Measurements from ENCODE around the gene MAP4K1. TPM values are rescaled to one million over a fixed set of nuclear protein-coding genes. Genes with fewer than 3 reads are reported as not detected.

MAP4K1 gene
- total RNA-seq, 1 donor, result 0.72 TPM

DNA sequence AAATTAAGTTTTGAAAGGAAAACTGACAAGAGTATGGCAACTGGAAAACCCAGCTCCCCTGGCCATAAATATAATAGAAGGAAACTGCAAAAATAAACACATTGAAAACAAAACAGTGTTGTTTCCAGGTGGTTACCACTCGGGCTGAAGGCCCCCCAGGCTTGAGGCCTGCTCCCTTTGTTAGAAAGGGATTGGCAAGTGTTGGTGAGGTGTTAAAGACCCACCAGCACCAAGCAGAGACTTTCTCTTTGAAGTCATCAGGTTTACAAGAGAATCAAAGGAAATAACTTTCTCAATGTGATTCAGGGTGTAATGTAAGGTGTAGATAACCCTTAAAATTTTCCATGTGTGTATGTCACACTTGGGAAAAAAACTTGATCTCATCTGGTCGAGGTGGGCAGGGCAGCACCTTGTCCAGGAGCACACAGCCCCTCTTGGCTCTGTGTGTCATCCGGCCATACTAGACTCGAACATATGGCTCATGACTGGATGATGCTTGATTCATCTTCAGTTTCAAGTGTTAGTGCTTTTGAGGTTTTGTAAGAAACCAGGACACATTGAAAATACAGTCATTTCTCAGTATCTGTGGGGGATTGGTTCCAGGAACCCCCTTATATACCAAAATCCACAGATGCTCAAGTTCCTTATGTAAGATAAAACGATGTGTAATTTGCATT, 37.5 kb upstream of the MAP4K1 start:
- peaks cover 91% of the 10 kb centered on the region for H3K79me2 ChIP-seq (ENCODE audit: insufficient read depth, low read length)
- no peaks in the 10 kb centered on the region for H3K9me3 ChIP-seq (ENCODE audit: low read depth, low read length)
- H3K4me1 ChIP-seq (ENCODE audit: insufficient read depth, low read length), result peaks cover 99% of the 10 kb centered on the region
- H3K4me3 ChIP-seq (ENCODE audit: insufficient read depth, low read length), result no peak overlapping the region
- H4K20me1 ChIP-seq (ENCODE audit: insufficient read depth, low read length), result peaks cover 27% of the 10 kb centered on the region
- no peaks in the 10 kb centered on the region for H3K27me3 ChIP-seq (ENCODE audit: insufficient read depth, low read length)
- peak overlapping the region; percentile 30 for H3K4me2 ChIP-seq (ENCODE audit: insufficient read depth, low read length)
- TF ChIP-seq, protein P1, sequence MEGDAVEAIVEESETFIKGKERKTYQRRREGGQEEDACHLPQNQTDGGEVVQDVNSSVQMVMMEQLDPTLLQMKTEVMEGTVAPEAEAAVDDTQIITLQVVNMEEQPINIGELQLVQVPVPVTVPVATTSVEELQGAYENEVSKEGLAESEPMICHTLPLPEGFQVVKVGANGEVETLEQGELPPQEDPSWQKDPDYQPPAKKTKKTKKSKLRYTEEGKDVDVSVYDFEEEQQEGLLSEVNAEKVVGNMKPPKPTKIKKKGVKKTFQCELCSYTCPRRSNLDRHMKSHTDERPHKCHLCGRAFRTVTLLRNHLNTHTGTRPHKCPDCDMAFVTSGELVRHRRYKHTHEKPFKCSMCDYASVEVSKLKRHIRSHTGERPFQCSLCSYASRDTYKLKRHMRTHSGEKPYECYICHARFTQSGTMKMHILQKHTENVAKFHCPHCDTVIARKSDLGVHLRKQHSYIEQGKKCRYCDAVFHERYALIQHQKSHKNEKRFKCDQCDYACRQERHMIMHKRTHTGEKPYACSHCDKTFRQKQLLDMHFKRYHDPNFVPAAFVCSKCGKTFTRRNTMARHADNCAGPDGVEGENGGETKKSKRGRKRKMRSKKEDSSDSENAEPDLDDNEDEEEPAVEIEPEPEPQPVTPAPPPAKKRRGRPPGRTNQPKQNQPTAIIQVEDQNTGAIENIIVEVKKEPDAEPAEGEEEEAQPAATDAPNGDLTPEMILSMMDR (IDR thresholded peaks at IDR 0.05; ENCODE audit: extremely low read depth, low read depth, low read length), result no peak
- H2AFZ ChIP-seq (ENCODE audit: low read length), result no peak overlapping the region
- peaks cover 30% of the 10 kb centered on the region for H3K36me3 ChIP-seq (ENCODE audit: insufficient read depth, low read length)
- DNase-seq (ENCODE audit: insufficient read length, low spot score, missing footprints), result peak; percentile 62
- H3K27ac ChIP-seq (ENCODE audit: low read depth, low read length), result peak overlapping the region; percentile 98

DNA sequence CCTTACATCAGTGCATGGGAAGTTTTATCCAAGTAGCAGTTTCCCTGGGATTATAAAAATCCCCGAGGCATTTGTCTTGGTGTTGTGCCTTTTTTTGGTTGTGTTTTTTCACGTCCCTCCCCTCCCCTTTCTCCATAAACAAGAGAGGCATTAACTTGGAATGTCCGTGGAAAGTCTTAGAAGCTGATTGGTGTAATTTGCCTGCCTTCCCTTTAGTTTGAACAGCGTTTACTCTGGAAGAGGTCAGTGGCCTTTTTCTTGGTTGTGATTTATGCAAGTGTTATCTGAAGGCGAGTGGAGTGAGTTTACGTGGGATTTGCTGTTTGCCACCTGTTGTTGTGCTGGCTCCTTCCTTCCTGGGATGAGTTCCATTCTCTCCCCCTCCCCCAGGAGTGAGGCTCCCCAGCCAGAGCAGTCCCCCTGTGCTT, 36.9 kb upstream of the MAP4K1 start:
- Histone ChIP-seq H3K36me3 (ENCODE audit: insufficient read depth, low read length) (peaks cover 30% of the 10 kb centered on the region), H3K27me3 (ENCODE audit: insufficient read depth, low read length) (no peaks in the 10 kb centered on the region), H3K4me2 (ENCODE audit: insufficient read depth, low read length) (peak overlapping the region; percentile 30), H3K4me3 (ENCODE audit: insufficient read depth, low read length) (no peak overlapping the region), H3K79me2 (ENCODE audit: insufficient read depth, low read length) (peaks cover 92% of the 10 kb centered on the region), H2AFZ (ENCODE audit: low read length) (no peak overlapping the region), H3K27ac (ENCODE audit: low read depth, low read length) (peak overlapping the region; percentile 98), H3K9me3 (ENCODE audit: low read depth, low read length) (no peaks in the 10 kb centered on the region), H3K4me1 (ENCODE audit: insufficient read depth, low read length) (peaks cover 99% of the 10 kb centered on the region), H4K20me1 (ENCODE audit: insufficient read depth, low read length) (peaks cover 34% of the 10 kb centered on the region)
- peak; percentile 69 for DNase-seq (ENCODE audit: insufficient read length, low spot score, missing footprints)
- TF ChIP-seq, protein P1 (IDR thresholded peaks at IDR 0.05; ENCODE audit: extremely low read depth, low read depth, low read length), result no peak

DNA sequence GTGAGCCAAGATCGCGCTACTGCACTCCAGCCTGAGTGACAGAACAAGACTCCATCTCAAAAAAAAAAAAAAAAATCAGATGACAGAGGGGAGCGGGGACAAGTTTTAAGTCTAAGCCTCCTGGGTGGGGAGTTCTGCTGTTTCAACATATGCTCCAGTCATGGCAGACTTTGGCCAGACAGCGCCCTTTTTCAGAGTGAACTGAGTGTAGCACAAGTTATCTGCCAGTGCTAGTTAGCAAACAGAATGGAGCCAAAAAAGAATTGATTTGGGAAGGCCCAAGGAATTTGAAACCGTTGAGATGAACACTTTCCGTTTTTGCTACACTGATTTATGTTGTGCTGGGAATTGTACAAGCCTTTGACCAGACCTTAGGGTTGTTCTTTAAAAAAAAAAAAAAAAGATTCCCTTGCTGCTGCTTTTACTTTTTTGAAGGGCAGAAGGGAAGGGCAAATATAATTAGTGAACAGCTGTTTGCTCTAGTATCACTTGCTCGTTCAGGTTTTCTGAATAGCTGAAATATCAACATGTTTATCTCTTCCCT, 35.3 kb upstream of the MAP4K1 start:
- Histone ChIP-seq H3K27ac (ENCODE audit: low read depth, low read length) (peak overlapping the region; percentile 98), H3K27me3 (ENCODE audit: insufficient read depth, low read length) (no peaks in the 10 kb centered on the region), H3K9me3 (ENCODE audit: low read depth, low read length) (no peaks in the 10 kb centered on the region), H3K36me3 (ENCODE audit: insufficient read depth, low read length) (peaks cover 30% of the 10 kb centered on the region), H3K4me2 (ENCODE audit: insufficient read depth, low read length) (peak overlapping the region; percentile 95), H2AFZ (ENCODE audit: low read length) (no peak overlapping the region), H3K4me1 (ENCODE audit: insufficient read depth, low read length) (peaks cover 85% of the 10 kb centered on the region), H3K4me3 (ENCODE audit: insufficient read depth, low read length) (no peak overlapping the region), H3K79me2 (ENCODE audit: insufficient read depth, low read length) (peaks cover 100% of the 10 kb centered on the region), H4K20me1 (ENCODE audit: insufficient read depth, low read length) (peaks cover 48% of the 10 kb centered on the region)
- DNase-seq (ENCODE audit: insufficient read length, low spot score, missing footprints), result peak; percentile 76
- TF ChIP-seq, protein P1 (IDR thresholded peaks at IDR 0.05; ENCODE audit: extremely low read depth, low read depth, low read length), result no peak

DNA sequence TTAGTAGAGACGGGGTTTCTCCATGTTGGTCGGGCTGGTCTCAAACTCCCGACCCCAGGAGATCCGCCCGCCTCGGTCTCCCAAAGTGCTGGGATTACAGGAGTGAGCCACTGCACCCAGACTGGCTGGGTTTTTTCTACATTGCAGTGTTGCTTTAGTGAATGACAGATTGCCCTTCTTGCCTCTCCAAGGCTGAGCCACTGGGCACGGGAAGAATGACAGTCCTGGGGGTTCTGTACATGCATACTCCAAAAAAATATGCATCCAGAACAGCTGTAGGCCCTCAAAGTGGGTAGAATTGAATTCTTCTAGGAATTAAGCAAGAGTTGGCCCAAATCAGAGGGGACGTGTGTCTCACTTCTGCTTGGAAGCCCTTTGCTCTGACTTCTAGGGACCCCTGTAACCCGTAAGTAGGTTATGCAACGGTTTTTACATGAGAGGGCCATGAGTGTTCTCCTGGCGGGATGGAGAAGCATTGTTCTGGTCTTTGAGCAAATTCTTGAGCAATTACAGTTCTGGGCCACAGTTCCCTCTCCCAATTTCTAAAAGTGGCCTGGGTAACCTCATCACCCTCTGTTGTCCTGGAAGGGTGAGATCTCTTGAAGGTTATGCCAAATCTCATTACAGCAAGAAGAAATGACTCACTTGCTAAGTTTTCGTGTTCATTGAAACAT, 33.3 kb upstream of the MAP4K1 start:
- Histone ChIP-seq H3K27me3 (ENCODE audit: insufficient read depth, low read length) (no peaks in the 10 kb centered on the region), H3K4me1 (ENCODE audit: insufficient read depth, low read length) (peaks cover 64% of the 10 kb centered on the region), H3K36me3 (ENCODE audit: insufficient read depth, low read length) (peaks cover 21% of the 10 kb centered on the region), H2AFZ (ENCODE audit: low read length) (no peak overlapping the region), H3K79me2 (ENCODE audit: insufficient read depth, low read length) (peaks cover 86% of the 10 kb centered on the region), H3K9me3 (ENCODE audit: low read depth, low read length) (no peaks in the 10 kb centered on the region), H4K20me1 (ENCODE audit: insufficient read depth, low read length) (peaks cover 49% of the 10 kb centered on the region), H3K4me2 (ENCODE audit: insufficient read depth, low read length) (peak overlapping the region; percentile 95), H3K4me3 (ENCODE audit: insufficient read depth, low read length) (peak overlapping the region; percentile 91), H3K27ac (ENCODE audit: low read depth, low read length) (peak overlapping the region; percentile 98)
- DNase-seq (ENCODE audit: insufficient read length, low spot score, missing footprints), result peak; percentile 92
- TF ChIP-seq, protein P1 (IDR thresholded peaks at IDR 0.05; ENCODE audit: extremely low read depth, low read depth, low read length), result no peak

Measured in osteoblast (primary cell).